Caco-2 (cell line): Measurements from ENCODE around the gene TTLL11. TPM values are rescaled to one million over a fixed set of nuclear protein-coding genes. Genes with fewer than 3 reads are reported as not detected.

Experiments used
- BruUV-seq: library from RNA; stranded (reverse); fragments of 400-500 nt; replicated peaks from 2 replicates; lab custom pipeline; 2021; lab: Mats Ljungman, UMichigan
- CTCF ChIA-PET: fragments of 300-600 bp; sonication (Branson Sonifier 250); formaldehyde crosslinking; loops from one replicate; lab custom pipeline; 2022; ENCODE audit warnings: antibody characterized with exemption; lab: Charles Lee
- POLR2A ChIA-PET: fragments of 300-600 bp; sonication (Branson Sonifier 250); formaldehyde crosslinking; loops from one replicate; lab custom pipeline; 2022; ENCODE audit warnings: antibody characterized with exemption; lab: Charles Lee
- DNase-seq, 2 experiments: peaks; one replicate each; pipeline versions ENCODE4 v3.0.0 to v3.0.0-alpha.2; 2020 to 2022
- H3K27me3 ChIP-seq: replicated peaks from 2 replicates; pipeline ENCODE4 v1.6.0; 2011; ENCODE audit warnings: low read length; ENCODE audit not compliant: control insufficient read depth, insufficient read depth
- H3K36me3 ChIP-seq: 2 replicates; pipeline ENCODE4 v1.5.1; 2011; ENCODE audit warnings: low read length; ENCODE audit not compliant: control insufficient read depth, insufficient read depth
- H3K4me1 ChIP-seq: fragments of 250-450 bp; sonication (Bioruptor Pico); 2 replicates; pipeline ENCODE4 v1.5.1; 2020; ENCODE audit warnings: mild to moderate bottlenecking
- H3K4me3 ChIP-seq: 2 replicates; pipeline ENCODE4 v1.5.1; 2011; ENCODE audit warnings: low read depth, mild to moderate bottlenecking, control low read depth, low read length
- H3K9me3 ChIP-seq: fragments of 250-450 bp; sonication (Bioruptor Pico); 2 replicates; pipeline ENCODE4 v1.5.1; 2020; ENCODE audit warnings: mild to moderate bottlenecking, moderate library complexity
- H3K27ac Mint-ChIP-seq: one replicate; pipeline ENCODE4 v1.8.0; 2022; ENCODE audit warnings: mixed read lengths; ENCODE audit not compliant: unreplicated experiment
- H3K27me3 Mint-ChIP-seq: one replicate; pipeline ENCODE4 v1.8.0; 2022; ENCODE audit warnings: mixed read lengths; ENCODE audit not compliant: insufficient read depth, unreplicated experiment
- H3K36me3 Mint-ChIP-seq: one replicate; pipeline ENCODE4 v1.8.0; 2022; ENCODE audit warnings: mild to moderate bottlenecking, mixed read lengths; ENCODE audit not compliant: insufficient read depth, unreplicated experiment
- H3K4me1 Mint-ChIP-seq: one replicate; pipeline ENCODE4 v1.8.0; 2022; ENCODE audit warnings: low read depth, mixed read lengths; ENCODE audit not compliant: unreplicated experiment
- H3K4me3 Mint-ChIP-seq: one replicate; pipeline ENCODE4 v1.8.0; 2022; ENCODE audit warnings: mild to moderate bottlenecking, moderate library complexity, mixed read lengths; ENCODE audit not compliant: unreplicated experiment
- H3K9me3 Mint-ChIP-seq: one replicate; pipeline ENCODE4 v1.8.0; 2022; ENCODE audit warnings: mixed read lengths; ENCODE audit not compliant: unreplicated experiment
- CTCF ChIP-seq, 2 experiments: fragments of 200-600 bp in 1 of 2; IDR thresholded peaks; 1 replicate in 1 of 2; 2 replicates in 1 of 2; pipeline versions ENCODE4 v1.5.1 to v1.8.0; 2011 to 2022; ENCODE audit warnings: antibody characterized with exemption in 1 of 2, control low read depth in 1 of 2, inconsistent platforms in 1 of 2, low read depth in 1 of 2, low read length in 1 of 2, mild to moderate bottlenecking in 1 of 2, moderate library complexity in 1 of 2; ENCODE audit not compliant: insufficient read depth in 1 of 2, severe bottlenecking in 1 of 2, unreplicated experiment in 1 of 2
- intact Hi-C: fragments of 100-400 bp; cut with micrococcal nuclease; formaldehyde crosslinking; loops from one replicate; pipeline ENCODE4 v1.10.0; 2022; ENCODE audit not compliant: unreplicated experiment
- total RNA-seq: library from RNA; stranded (reverse); gene quantifications from 2 replicates; pipeline ENCODE4 v1.2.3, GENCODE V29; 2022

The TTLL11 gene
- total RNA-seq, 1 experiment from 2014 or later = 4.4 TPM

- Mint-ChIP-seq H3K27ac (no peak overlapping the region), H3K9me3 (no peaks in the 10 kb centered on the region), H3K36me3 (no peaks in the 10 kb centered on the region), H3K4me3 (no peak overlapping the region), H3K27me3 (no peaks in the 10 kb centered on the region), H3K4me1 (peaks cover under 1% of the 10 kb centered on the region)
- Histone ChIP-seq H3K4me3 (no peak overlapping the region), H3K36me3 (no peaks in the 10 kb centered on the region), H3K9me3 (no peaks in the 10 kb centered on the region), H3K27me3 (no peaks in the 10 kb centered on the region), H3K4me1 (no peaks in the 10 kb centered on the region)
- intact Hi-C loops = no loop called here
- no peak for TF ChIP-seq CTCF (IDR thresholded peaks at IDR 0.05; ENCODE audit: insufficient read depth in 1 of 2, low read depth in 1 of 2, low read length in 1 of 2, severe bottlenecking in 1 of 2, unreplicated experiment in 1 of 2)
- DNase-seq = no peak
- CTCF ChIA-PET = no interaction called here
- BruUV-seq = no TSS peak
- POLR2A ChIA-PET = no interaction called here
These were observed 7.8 kb downstream of the TTLL11 start for GRCh38 chr9:122085260-122085659.

GRCh38 chr9:122084026-122084675 lies 9.0 kb downstream of the TTLL11 start:
- POLR2A ChIA-PET = interaction anchor here (0.5 kb wide), 1 partner anchor 108 kb away, joined by 3 read pairs; no protein-coding TSS in a partner anchor
- TF ChIP-seq CTCF (IDR thresholded peaks at IDR 0.05; ENCODE audit: insufficient read depth in 1 of 2, low read depth in 1 of 2, low read length in 1 of 2, severe bottlenecking in 1 of 2, unreplicated experiment in 1 of 2) = no peak
- Histone ChIP-seq H3K9me3 (no peaks in the 10 kb centered on the region), H3K27me3 (no peaks in the 10 kb centered on the region), H3K4me1 (no peaks in the 10 kb centered on the region), H3K36me3 (no peaks in the 10 kb centered on the region), H3K4me3 (no peak overlapping the region)
- Mint-ChIP-seq H3K9me3 (no peaks in the 10 kb centered on the region), H3K4me1 (no peaks in the 10 kb centered on the region), H3K27ac (no peak overlapping the region), H3K27me3 (no peaks in the 10 kb centered on the region), H3K36me3 (no peaks in the 10 kb centered on the region), H3K4me3 (no peak overlapping the region)
- DNase-seq = no peak
- intact Hi-C loops = no loop called here
- CTCF ChIA-PET = no interaction called here
- BruUV-seq = no TSS peak

GRCh38 chr9:122080986-122081385 lies 12.1 kb downstream of the TTLL11 start:
- BruUV-seq = no TSS peak
- Mint-ChIP-seq H3K9me3 (peaks cover 26% of the 10 kb centered on the region), H3K27me3 (no peaks in the 10 kb centered on the region), H3K4me3 (no peak overlapping the region), H3K27ac (no peak overlapping the region), H3K36me3 (no peaks in the 10 kb centered on the region), H3K4me1 (no peaks in the 10 kb centered on the region)
- ChIA-PET POLR2A (no interaction called here), CTCF (no interaction called here)
- Histone ChIP-seq H3K4me1 (no peaks in the 10 kb centered on the region), H3K4me3 (no peak overlapping the region), H3K36me3 (no peaks in the 10 kb centered on the region), H3K9me3 (peaks cover 9% of the 10 kb centered on the region; the same call in 1 of the 2 replicates), H3K27me3 (no peaks in the 10 kb centered on the region)
- no peak for TF ChIP-seq CTCF (IDR thresholded peaks at IDR 0.05; ENCODE audit: insufficient read depth in 1 of 2, low read depth in 1 of 2, low read length in 1 of 2, severe bottlenecking in 1 of 2, unreplicated experiment in 1 of 2)
- no peak for DNase-seq
- intact Hi-C loops = no loop called here
